SK-N-SH (cell line): Measurements from ENCODE around the gene DERA.

Experiments
- CHD2 ChIP-seq: fragments of 150-350 bp; IDR thresholded peaks from 2 replicates; pipeline ENCODE4 v1.6.1; 2018; ENCODE audit warnings: low read length; ENCODE audit not compliant: partially characterized antibody
- CTCF ChIP-seq: fragments of 200-600 bp; sonication (generic); IDR thresholded peaks from 2 replicates; pipeline ENCODE4 v1.6.1; 2017; ENCODE audit warnings: antibody characterized with exemption, mild to moderate bottlenecking, moderate library complexity
- EP300 ChIP-seq, 2 experiments: IDR thresholded peaks; 2 replicates each; pipeline versions ENCODE4 v1.4.0 to v1.6.1; 2012; ENCODE audit warnings: borderline replicate concordance in 1 of 2, low read depth in 1 of 2, low read length in 1 of 2
- EZH2phosphoT487 ChIP-seq: fragments of 200-600 bp; sonication (generic); IDR thresholded peaks from 2 replicates; pipeline ENCODE4 v1.6.1; 2017; ENCODE audit warnings: low read depth, mixed run types, mild to moderate bottlenecking, antibody characterized with exemption, moderate library complexity, borderline replicate concordance
- GABPA ChIP-seq: IDR thresholded peaks from 2 replicates; pipeline ENCODE4 v1.4.0; 2012; ENCODE audit warnings: low read depth, mild to moderate bottlenecking
- NFIC ChIP-seq: IDR thresholded peaks from 2 replicates; pipeline ENCODE4 v1.4.0; 2012; ENCODE audit warnings: borderline replicate concordance
- RFX5 ChIP-seq: IDR thresholded peaks from 2 replicates; pipeline ENCODE4 v1.6.1; 2012; ENCODE audit warnings: mild to moderate bottlenecking, improper control_type of control experiment, low read length
- TAF1 ChIP-seq: IDR thresholded peaks from 2 replicates; pipeline ENCODE4 v1.6.1; 2012; ENCODE audit warnings: low read depth, mild to moderate bottlenecking, low read length, moderate library complexity, borderline replicate concordance

DNA sequence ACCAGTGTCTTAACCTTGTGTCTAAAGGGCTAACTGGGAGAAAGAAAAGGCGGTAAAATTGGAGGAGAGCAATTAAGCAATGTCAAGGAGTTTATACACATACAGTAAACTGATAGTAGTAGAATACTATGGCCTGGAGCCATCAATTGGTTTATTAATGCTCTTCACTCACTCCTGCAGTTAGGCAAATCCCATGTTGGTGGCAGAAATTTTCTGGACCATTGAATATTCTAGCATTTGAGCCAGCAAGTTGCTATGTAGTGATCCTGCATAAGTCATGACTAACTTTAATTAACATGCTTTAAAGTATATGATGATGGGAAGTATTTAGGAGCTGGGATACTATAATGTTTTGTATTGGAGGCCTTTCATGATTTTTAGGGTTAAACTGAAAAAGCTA is 14.3 kb upstream of the DERA start:
- no peak for TF ChIP-seq CTCF
- no peak for TF ChIP-seq CHD2
- TF ChIP-seq NFIC = no peak
- TF ChIP-seq EZH2phosphoT487 = no peak
- no peak for TF ChIP-seq RFX5
- no peak for TF ChIP-seq EP300 (IDR thresholded peaks at IDR 0.05; ENCODE audit: borderline replicate concordance in 1 of 2, low read depth in 1 of 2, low read length in 1 of 2)
- no peak for TF ChIP-seq TAF1
- no peak for TF ChIP-seq GABPA
